ENCODE data around the gene ADGRG1. TPM values are rescaled to one million over a fixed set of nuclear protein-coding genes. Genes with fewer than 3 reads are reported as not detected.

The ADGRG1 gene
- total and polyA plus RNA-seq, 2 donors (not counting 1 experiment from before 2014, with no cell fraction given) = 0.20 to 0.61 TPM

GRCh38 chr16:57661510-57661909 lies 33.1 kb downstream of the ADGRG1 start:
- no peaks in the 10 kb centered on the region for H3K9me3 Mint-ChIP-seq (ENCODE audit: insufficient read depth)
- POLR2A ChIA-PET = no interaction called here
- Histone ChIP-seq H3K4me1 (ENCODE audit: control insufficient read depth in 2 of 2, insufficient read depth in 2 of 2, low read length in 2 of 2) (no peaks in the 10 kb centered on the region), H3K9ac (ENCODE audit: low read length) (no peak overlapping the region), H3K4me3 (ENCODE audit: control extremely low read depth in 1 of 5, extremely low read depth in 1 of 5, insufficient read depth in 1 of 5, low read depth in 2 of 5, low read length in 4 of 5) (no peak overlapping the region), H3K9me3 (ENCODE audit: control extremely low read depth in 1 of 3, control insufficient read depth in 2 of 3, insufficient read depth in 1 of 3, low read length in 2 of 3) (peaks cover 0 to 11% (median 0%) of the 10 kb centered on the region in 3 donors), H3K4me2 (replicated peaks; ENCODE audit: low read depth, low read length, poor library complexity, severe bottlenecking) (no peak overlapping the region), H3K27ac (ENCODE audit: low read length in 2 of 2) (no peak overlapping the region), H2AFZ (ENCODE audit: insufficient read depth, low read depth, low read length, poor library complexity, severe bottlenecking) (no peak overlapping the region), H4K20me1 (ENCODE audit: control insufficient read depth, insufficient read depth, low read length, poor library complexity, severe bottlenecking) (no peaks in the 10 kb centered on the region), H3K79me2 (ENCODE audit: control insufficient read depth, insufficient read depth, low read length) (no peaks in the 10 kb centered on the region), H3K36me3 (replicated peaks in 1 of 2; ENCODE audit: control extremely low read depth in 1 of 2, control insufficient read depth in 1 of 2, extremely low read depth in 1 of 2, insufficient read depth in 2 of 2, low read length in 1 of 2) (no peaks in the 10 kb centered on the region), H3K27me3 (replicated peaks in 1 of 4; ENCODE audit: control extremely low read depth in 1 of 4, control insufficient read depth in 3 of 4, insufficient read depth in 4 of 4, low read length in 3 of 4) (no peaks in the 10 kb centered on the region)
- TF ChIP-seq, protein P1, sequence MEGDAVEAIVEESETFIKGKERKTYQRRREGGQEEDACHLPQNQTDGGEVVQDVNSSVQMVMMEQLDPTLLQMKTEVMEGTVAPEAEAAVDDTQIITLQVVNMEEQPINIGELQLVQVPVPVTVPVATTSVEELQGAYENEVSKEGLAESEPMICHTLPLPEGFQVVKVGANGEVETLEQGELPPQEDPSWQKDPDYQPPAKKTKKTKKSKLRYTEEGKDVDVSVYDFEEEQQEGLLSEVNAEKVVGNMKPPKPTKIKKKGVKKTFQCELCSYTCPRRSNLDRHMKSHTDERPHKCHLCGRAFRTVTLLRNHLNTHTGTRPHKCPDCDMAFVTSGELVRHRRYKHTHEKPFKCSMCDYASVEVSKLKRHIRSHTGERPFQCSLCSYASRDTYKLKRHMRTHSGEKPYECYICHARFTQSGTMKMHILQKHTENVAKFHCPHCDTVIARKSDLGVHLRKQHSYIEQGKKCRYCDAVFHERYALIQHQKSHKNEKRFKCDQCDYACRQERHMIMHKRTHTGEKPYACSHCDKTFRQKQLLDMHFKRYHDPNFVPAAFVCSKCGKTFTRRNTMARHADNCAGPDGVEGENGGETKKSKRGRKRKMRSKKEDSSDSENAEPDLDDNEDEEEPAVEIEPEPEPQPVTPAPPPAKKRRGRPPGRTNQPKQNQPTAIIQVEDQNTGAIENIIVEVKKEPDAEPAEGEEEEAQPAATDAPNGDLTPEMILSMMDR (IDR thresholded peaks at IDR 0.05) = no peak
- no peak for TF ChIP-seq EZH2 (IDR thresholded peaks at IDR 0.05; ENCODE audit: borderline replicate concordance, insufficient read depth, low read depth, low read length, poor library complexity, severe bottlenecking)
- ATAC-seq (ENCODE audit: low read depth) (no peak), DNase-seq (no peak)
- intact Hi-C loops (cut with micrococcal nuclease) = no loop called here
- WGBS (ENCODE audit: insufficient coverage) = 88% methylated on average over 6 of the region's 7 CpGs
- H3K27ac Mint-ChIP-seq = no peak overlapping the region
- H3K4me1 Mint-ChIP-seq = no peaks in the 10 kb centered on the region
- peaks cover 4% of the 10 kb centered on the region for H3K27me3 Mint-ChIP-seq
- H3K4me3 Mint-ChIP-seq = no peak overlapping the region
- CTCF ChIA-PET = no interaction called here

- 89% methylated on average over 17 of the region's 20 CpGs for WGBS (ENCODE audit: insufficient coverage)
- Histone ChIP-seq H4K20me1 (ENCODE audit: control insufficient read depth, insufficient read depth, low read length, poor library complexity, severe bottlenecking) (no peaks in the 10 kb centered on the region), H3K27me3 (replicated peaks in 1 of 4; ENCODE audit: control extremely low read depth in 1 of 4, control insufficient read depth in 3 of 4, insufficient read depth in 4 of 4, low read length in 3 of 4) (no peaks in the 10 kb centered on the region), H3K9ac (ENCODE audit: low read length) (no peak overlapping the region), H3K36me3 (replicated peaks in 1 of 2; ENCODE audit: control extremely low read depth in 1 of 2, control insufficient read depth in 1 of 2, extremely low read depth in 1 of 2, insufficient read depth in 2 of 2, low read length in 1 of 2) (no peaks in the 10 kb centered on the region), H2AFZ (ENCODE audit: insufficient read depth, low read depth, low read length, poor library complexity, severe bottlenecking) (no peak overlapping the region), H3K4me1 (ENCODE audit: control insufficient read depth in 2 of 2, insufficient read depth in 2 of 2, low read length in 2 of 2) (no peaks in the 10 kb centered on the region), H3K9me3 (ENCODE audit: control extremely low read depth in 1 of 3, control insufficient read depth in 2 of 3, insufficient read depth in 1 of 3, low read length in 2 of 3) (peaks cover 0 to 11% (median 0%) of the 10 kb centered on the region in 3 donors), H3K4me2 (replicated peaks; ENCODE audit: low read depth, low read length, poor library complexity, severe bottlenecking) (no peak overlapping the region), H3K4me3 (ENCODE audit: control extremely low read depth in 1 of 5, extremely low read depth in 1 of 5, insufficient read depth in 1 of 5, low read depth in 2 of 5, low read length in 4 of 5) (no peak overlapping the region), H3K27ac (ENCODE audit: low read length in 2 of 2) (no peak overlapping the region), H3K79me2 (ENCODE audit: control insufficient read depth, insufficient read depth, low read length) (no peaks in the 10 kb centered on the region)
- TF ChIP-seq, protein P1 (IDR thresholded peaks at IDR 0.05) = no peak
- no peak for TF ChIP-seq EZH2 (IDR thresholded peaks at IDR 0.05; ENCODE audit: borderline replicate concordance, insufficient read depth, low read depth, low read length, poor library complexity, severe bottlenecking)
- ChIA-PET CTCF (no interaction called here), POLR2A (no interaction called here)
- DNase-seq = no peak
- Mint-ChIP-seq H3K9me3 (ENCODE audit: insufficient read depth) (no peaks in the 10 kb centered on the region), H3K4me3 (no peak overlapping the region), H3K27ac (no peak overlapping the region), H3K27me3 (peaks cover 4% of the 10 kb centered on the region), H3K4me1 (no peaks in the 10 kb centered on the region)
- ATAC-seq (ENCODE audit: low read depth) = no peak
- intact Hi-C loops (cut with micrococcal nuclease) = no loop called here
Observed at GRCh38 chr16:57661936-57662906, 33.8 kb downstream of the ADGRG1 start.

Data from B cell (primary cell).